GM06990 (cell line): ENCODE data around the gene PIK3AP1.
"Not testable (repeated sequence)": the region's sequence is repeated elsewhere in the genome, so short reads cannot be mapped to it uniquely, and the experiment has no call there.

Experiments used
- DNase-seq: peaks from one replicate; pipeline ENCODE4 v3.0.0-alpha.2; 2011; ENCODE audit not compliant: insufficient read length; ENCODE audit errors: extremely low read depth
- H3K27me3 ChIP-seq: replicated peaks from 2 replicates; pipeline ENCODE4 v1.6.0; 2011; ENCODE audit warnings: low read length; ENCODE audit not compliant: control insufficient read depth, insufficient read depth
- H3K36me3 ChIP-seq: 2 replicates; pipeline ENCODE4 v1.5.1; 2011; ENCODE audit warnings: low read length; ENCODE audit not compliant: control insufficient read depth, insufficient read depth
- H3K4me3 ChIP-seq: replicated peaks from 2 replicates; pipeline ENCODE4 v1.5.1; 2011; ENCODE audit warnings: low read depth, mild to moderate bottlenecking, control low read depth, low read length
- CTCF ChIP-seq: IDR thresholded peaks from 2 replicates; pipeline ENCODE4 v1.5.1; 2011; ENCODE audit warnings: low read length, control low read depth, mild to moderate bottlenecking, inconsistent platforms; ENCODE audit not compliant: insufficient read depth, poor library complexity, severe bottlenecking

Gene PIK3AP1

GRCh38 chr10:96747734-96748550 is 27.6 kb upstream of the PIK3AP1 start:
- no peaks in the 10 kb centered on the region for H3K36me3 ChIP-seq
- no peaks in the 10 kb centered on the region for H3K27me3 ChIP-seq
- 0 out of 2 replicates have a peak overlapping the region, but pooled peaks have one; percentile 14 for H3K4me3 ChIP-seq
- DNase-seq, result peak; percentile 85
- TF ChIP-seq CTCF, result no peak

GRCh38 chr10:96746503-96746902 is 26.2 kb upstream of the PIK3AP1 start:
- no peak for DNase-seq
- H3K4me3 ChIP-seq, result no peak overlapping the region
- H3K27me3 ChIP-seq, result no peaks in the 10 kb centered on the region
- TF ChIP-seq CTCF, result no peak
- no peaks in the 10 kb centered on the region for H3K36me3 ChIP-seq

- Histone ChIP-seq H3K36me3 (no peaks in the 10 kb centered on the region), H3K27me3 (no peaks in the 10 kb centered on the region), H3K4me3 (no peak overlapping the region)
- no peak for TF ChIP-seq CTCF
- DNase-seq, result no peak
Measured at GRCh38 chr10:96745950-96746349, 25.6 kb upstream of the PIK3AP1 start.

- TF ChIP-seq CTCF, result peak; percentile 33
- Histone ChIP-seq H3K27me3 (no peaks in the 10 kb centered on the region), H3K36me3 (no peaks in the 10 kb centered on the region), H3K4me3 (no peak overlapping the region)
- DNase-seq, result no peak
Measured at GRCh38 chr10:96743988-96744585, 23.8 kb upstream of the PIK3AP1 start.

- H3K4me3 ChIP-seq, result not testable (repeated sequence)
Measured at GRCh38 chr10:96741557-96741956, 21.2 kb upstream of the PIK3AP1 start.

GRCh38 chr10:96740579-96741281 is 20.4 kb upstream of the PIK3AP1 start:
- TF ChIP-seq CTCF, result no peak
- Histone ChIP-seq H3K27me3 (no peaks in the 10 kb centered on the region), H3K36me3 (no peaks in the 10 kb centered on the region), H3K4me3 (no peak overlapping the region)
- DNase-seq, result no peak

More at GRCh38 chr10:96741557-96741956, 21.2 kb upstream of the PIK3AP1 start:
- H3K27me3 ChIP-seq, H3K36me3 ChIP-seq, DNase-seq: not testable (repeated sequence)
